RPMI8226 (cell line): ENCODE measurements around the gene ELP1.
A peak's percentile ranks its signal among the peaks of the same experiment; 100 is the strongest.
"Not testable (repeated sequence)": the region's sequence is repeated elsewhere in the genome, so short reads cannot be mapped to it uniquely, and the experiment has no call there.

Source experiments
- DNase-seq: peaks from one replicate; pipeline ENCODE4 v3.0.0-alpha.2; 2015

The ELP1 gene, protein sequence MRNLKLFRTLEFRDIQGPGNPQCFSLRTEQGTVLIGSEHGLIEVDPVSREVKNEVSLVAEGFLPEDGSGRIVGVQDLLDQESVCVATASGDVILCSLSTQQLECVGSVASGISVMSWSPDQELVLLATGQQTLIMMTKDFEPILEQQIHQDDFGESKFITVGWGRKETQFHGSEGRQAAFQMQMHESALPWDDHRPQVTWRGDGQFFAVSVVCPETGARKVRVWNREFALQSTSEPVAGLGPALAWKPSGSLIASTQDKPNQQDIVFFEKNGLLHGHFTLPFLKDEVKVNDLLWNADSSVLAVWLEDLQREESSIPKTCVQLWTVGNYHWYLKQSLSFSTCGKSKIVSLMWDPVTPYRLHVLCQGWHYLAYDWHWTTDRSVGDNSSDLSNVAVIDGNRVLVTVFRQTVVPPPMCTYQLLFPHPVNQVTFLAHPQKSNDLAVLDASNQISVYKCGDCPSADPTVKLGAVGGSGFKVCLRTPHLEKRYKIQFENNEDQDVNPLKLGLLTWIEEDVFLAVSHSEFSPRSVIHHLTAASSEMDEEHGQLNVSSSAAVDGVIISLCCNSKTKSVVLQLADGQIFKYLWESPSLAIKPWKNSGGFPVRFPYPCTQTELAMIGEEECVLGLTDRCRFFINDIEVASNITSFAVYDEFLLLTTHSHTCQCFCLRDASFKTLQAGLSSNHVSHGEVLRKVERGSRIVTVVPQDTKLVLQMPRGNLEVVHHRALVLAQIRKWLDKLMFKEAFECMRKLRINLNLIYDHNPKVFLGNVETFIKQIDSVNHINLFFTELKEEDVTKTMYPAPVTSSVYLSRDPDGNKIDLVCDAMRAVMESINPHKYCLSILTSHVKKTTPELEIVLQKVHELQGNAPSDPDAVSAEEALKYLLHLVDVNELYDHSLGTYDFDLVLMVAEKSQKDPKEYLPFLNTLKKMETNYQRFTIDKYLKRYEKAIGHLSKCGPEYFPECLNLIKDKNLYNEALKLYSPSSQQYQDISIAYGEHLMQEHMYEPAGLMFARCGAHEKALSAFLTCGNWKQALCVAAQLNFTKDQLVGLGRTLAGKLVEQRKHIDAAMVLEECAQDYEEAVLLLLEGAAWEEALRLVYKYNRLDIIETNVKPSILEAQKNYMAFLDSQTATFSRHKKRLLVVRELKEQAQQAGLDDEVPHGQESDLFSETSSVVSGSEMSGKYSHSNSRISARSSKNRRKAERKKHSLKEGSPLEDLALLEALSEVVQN (N-terminal part only)

DNA sequence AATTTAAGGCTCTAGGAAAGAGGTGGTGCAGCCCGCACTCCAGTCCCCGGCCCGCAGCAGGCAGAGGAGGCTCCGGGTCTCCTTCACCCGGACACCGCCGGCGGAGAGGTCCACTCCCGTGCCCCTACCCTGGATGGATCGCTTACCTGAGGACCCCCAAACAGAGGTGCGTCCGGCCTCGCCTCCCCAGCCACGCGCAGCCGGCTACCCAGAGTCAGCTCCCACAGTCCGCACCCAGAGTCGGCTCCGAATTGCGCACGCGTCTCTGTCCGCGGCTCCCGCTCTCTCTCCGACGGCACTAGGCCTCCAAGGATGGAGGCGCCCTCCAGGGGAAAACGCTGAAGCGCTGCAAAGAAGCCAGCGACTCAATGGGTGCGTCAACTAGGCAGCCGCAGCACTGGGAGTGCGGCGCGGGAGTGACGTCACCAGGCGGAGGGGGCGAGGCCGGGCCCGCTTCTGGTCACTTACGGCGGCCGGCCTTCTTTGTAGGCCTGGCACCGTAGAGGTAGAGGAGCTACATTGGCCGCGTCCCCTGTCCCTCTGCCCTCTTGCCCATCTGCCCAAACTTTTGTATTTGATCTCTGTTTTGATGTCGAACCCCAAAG lies at the start of gene ELP1:
Gene ELP1 (minus strand): TSS at position 407 of the 605 bp plus-strand sequence. CDS start 2,978 bp downstream, outside the sequence.
- DNase-seq, result peak; percentile 92

GRCh38 chr9:108980893-108981292 lies 47.0 kb upstream of the ELP1 start:
- DNase-seq, result no peak

GRCh38 chr9:108978205-108978604 lies 44.3 kb upstream of the ELP1 start:
- no peak for DNase-seq

- no peak for DNase-seq
Measured at GRCh38 chr9:108973895-108974294, 40.0 kb upstream of the ELP1 start.

GRCh38 chr9:108972626-108973209 lies 38.8 kb upstream of the ELP1 start:
- DNase-seq, result no peak

DNA sequence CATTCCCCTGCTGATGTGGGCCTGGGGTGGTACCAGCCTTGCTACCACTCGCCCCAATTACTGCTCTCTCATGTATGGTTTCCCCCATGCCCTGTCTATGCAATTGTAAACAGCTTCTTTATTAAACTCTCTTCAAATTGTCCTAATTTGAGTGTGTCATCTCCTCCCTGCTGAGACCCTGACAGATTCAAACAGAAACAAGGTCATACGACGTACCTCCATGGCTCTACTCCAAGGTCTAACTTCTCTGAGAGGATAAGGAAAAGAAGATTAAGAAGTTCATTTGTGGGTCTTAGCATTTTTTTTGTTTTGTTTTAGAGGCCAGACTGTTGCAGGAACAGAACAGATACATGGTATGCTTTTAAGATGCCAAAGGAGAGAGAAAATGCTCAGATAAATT lies 38.3 kb upstream of the ELP1 start:
- DNase-seq, result no peak

GRCh38 chr9:108971392-108971791 lies 37.5 kb upstream of the ELP1 start:
- DNase-seq, result not testable (repeated sequence)

DNA sequence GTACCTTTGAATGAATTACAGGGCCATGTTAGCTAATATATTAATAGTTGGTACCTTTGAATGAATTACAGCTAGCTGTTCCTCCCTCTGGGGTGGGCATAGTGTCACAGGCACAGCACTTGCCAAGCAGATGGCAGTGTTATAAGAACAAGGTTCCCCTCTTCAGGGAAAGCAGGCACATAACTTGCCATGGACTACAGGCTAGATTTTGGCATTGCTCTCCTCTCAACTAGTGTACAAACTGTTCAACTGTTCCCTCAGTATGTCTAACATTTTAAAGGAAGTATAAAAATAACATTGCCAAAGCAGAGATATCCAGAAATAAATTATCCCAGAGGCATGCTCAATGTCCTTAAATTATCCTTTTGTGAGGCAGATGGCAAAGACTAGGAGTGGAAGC lies 34.0 kb upstream of the ELP1 start:
- no peak for DNase-seq

GRCh38 chr9:108963459-108964143 lies 29.7 kb upstream of the ELP1 start:
- DNase-seq, result no peak

DNA sequence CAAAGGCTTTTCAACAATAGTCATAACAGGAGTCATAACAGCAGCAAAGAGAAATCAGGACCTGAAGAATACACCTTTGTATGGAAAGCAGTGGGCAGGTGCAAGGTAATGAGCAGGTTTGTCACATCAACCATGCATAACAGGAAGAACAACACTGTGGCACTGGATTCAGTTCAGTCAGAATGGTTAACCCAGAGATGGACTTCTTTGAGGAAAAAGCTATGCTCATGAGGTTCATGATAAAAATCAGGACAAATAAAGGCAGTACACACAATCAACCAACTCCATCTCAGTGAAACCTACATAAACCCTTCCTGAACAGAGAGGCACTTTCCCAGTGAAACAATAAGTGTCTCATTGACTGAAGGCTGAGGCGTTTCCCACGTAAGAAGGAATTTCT lies 27.2 kb upstream of the ELP1 start:
- no peak for DNase-seq

- DNase-seq, result no peak
Measured at GRCh38 chr9:108960331-108960730, 26.4 kb upstream of the ELP1 start.

GRCh38 chr9:108956631-108957026 lies 22.7 kb upstream of the ELP1 start:
- no peak for DNase-seq

DNA sequence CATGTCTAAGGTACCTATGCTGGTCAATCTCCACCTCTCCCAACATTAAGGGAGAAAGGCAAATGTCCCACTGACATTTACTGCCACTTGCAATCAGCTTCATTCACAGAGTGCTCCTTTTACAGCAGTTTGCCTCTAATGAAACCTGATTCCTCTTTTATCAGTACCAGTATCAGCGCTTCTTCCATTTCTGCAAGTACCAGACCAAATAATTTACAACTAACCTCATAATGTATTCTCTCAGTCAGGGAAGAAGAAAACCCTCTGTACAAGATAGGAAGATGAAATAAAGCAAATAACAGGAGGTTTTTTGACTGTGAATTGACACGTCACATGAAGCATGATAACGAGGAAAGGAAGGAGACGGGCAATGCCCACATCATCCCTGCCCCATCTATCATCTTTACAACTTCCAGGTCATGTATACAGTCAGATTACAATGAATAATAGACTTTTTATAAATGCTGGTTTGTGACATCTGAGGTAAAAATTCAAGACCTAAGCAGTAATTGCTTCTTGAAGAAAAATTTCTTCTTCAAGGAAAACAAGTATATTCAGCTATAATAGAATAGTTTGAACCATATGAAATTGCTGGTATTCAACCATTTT lies 22.2 kb upstream of the ELP1 start:
- no peak for DNase-seq

- peak; percentile 27 for DNase-seq
Measured at GRCh38 chr9:108953983-108954574, 20.2 kb upstream of the ELP1 start.

- DNase-seq, result no peak
Measured at GRCh38 chr9:108951578-108951977, 17.7 kb upstream of the ELP1 start.

DNA sequence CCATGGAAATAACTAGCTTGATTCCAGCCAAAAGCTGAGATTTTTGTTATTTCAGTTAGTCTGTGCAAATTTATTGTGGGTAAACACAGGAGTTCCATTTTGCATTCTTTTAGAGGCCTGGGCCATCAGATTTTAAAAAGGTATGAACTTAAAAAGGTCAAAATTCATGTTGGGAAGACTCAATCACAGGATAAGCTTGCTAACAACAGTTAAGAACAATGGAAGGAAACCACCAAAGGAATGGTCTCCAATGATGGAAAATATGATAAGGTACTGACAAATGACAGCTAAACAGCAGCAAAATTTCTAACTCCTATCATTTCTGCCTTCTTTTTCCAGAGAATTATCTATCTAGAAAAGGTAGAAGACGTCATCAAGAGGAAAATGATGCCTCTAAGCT lies 16.2 kb upstream of the ELP1 start:
- DNase-seq, result no peak

- no peak for DNase-seq
Measured at GRCh38 chr9:108939975-108940374, 6.1 kb upstream of the ELP1 start.

DNA sequence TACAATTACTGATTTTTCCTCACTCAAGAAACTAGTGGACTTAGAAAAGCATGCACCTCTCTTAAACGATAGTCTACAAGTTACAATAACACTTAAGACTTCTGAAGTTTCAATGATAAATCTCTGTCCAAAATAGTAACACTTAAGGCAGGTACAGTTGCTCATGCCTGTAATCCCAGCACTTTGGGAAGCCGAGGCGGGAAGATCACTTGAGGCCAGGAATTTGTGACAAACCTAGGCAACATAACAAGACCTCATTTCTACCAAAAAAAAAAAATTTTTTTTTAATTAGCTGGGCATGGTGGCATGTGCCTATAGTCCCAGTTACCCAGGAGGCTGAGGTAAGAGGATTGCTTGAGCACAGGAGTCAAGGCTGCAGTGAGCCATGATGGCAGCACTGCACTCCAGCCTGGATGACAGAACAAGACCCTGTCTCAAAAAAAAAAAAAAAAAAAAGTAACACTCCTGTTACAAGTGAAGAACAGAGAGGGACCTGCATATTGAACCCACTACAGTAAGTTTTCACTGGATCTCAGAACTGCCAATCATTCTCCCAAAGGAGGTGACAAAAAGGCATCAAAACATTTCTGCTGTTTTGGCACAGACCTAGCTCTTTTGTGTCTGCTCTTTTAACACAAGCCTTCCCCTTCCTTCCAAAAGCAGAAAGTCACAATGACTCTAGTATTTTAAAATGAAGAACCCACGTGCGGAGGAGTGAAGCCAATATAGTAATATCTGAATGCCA lies 3.8 kb upstream of the ELP1 start:
- DNase-seq, result no peak

DNA sequence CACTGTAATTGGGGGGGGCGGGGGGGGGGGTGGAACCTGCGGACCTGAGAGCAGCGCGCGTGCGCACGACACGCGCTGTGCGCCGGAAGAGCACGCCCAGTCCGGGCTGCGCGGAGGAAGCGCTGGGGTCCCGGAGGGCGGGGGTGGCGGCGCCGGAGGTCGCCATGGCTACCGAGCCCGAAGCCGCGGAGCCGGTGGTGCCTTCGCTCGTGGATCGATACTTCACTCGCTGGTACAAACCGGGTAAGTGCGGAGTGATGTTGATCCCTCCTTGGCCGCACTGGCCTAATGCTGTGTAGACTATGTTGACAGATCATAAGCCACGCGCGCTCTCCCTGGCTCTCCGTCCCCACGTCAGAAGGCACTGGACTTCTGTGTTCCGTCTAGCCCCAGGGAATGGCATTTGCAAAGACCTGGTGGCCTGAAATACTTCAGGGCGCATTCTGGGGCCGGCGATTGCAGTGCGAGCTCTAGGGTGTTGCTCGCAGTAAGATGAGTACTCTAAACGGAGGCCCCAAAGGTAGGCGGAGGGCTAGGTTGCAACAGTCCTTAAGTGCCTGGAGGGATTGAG lies 484 bp upstream of the ELP1 start, which contains the start of gene ABITRAM:
Gene ABITRAM (plus strand): TSS at position 78 of the 571 bp plus-strand sequence. CDS start 87 bp downstream, at position 165.
- DNase-seq, result peak; percentile 87
